KMS-11 (cell line): Measurements from ENCODE around the gene PLCB4.

ENCODE experiments used
- H2AFZ ChIP-seq: fragments of 200-600 bp; sonication (generic); 2 replicates; pipeline ENCODE4 v1.6.1; 2016; ENCODE audit warnings: antibody characterized with exemption, mixed run types, low read depth
- H3K27ac ChIP-seq: fragments of 200-600 bp; sonication (generic); 2 replicates; pipeline ENCODE4 v1.6.1; 2016; ENCODE audit warnings: mild to moderate bottlenecking, mixed run types
- H3K27me3 ChIP-seq: fragments of 200-600 bp; sonication (generic); 2 replicates; pipeline ENCODE4 v1.6.1; 2017; ENCODE audit warnings: mild to moderate bottlenecking, low read depth, mixed run types, moderate library complexity; ENCODE audit not compliant: insufficient read depth
- H3K36me3 ChIP-seq: fragments of 200-600 bp; sonication (generic); 2 replicates; pipeline ENCODE4 v1.6.1; 2017; ENCODE audit warnings: mild to moderate bottlenecking, mixed run types; ENCODE audit not compliant: insufficient read depth
- H3K4me1 ChIP-seq: fragments of 200-600 bp; sonication (generic); 2 replicates; pipeline ENCODE4 v1.6.1; 2016; ENCODE audit warnings: mild to moderate bottlenecking, low read depth, mixed run types; ENCODE audit not compliant: poor library complexity, severe bottlenecking
- H3K4me2 ChIP-seq: fragments of 200-600 bp; sonication (generic); 2 replicates; pipeline ENCODE4 v1.7.0; 2016; ENCODE audit warnings: mild to moderate bottlenecking, mixed run types
- H3K4me3 ChIP-seq: fragments of 200-600 bp; sonication (generic); IDR thresholded peaks from 2 replicates; pipeline ENCODE4 v1.6.1; 2017; ENCODE audit warnings: low read depth, low read length, mixed read lengths; ENCODE audit not compliant: insufficient read depth
- H3K79me2 ChIP-seq: fragments of 200-600 bp; sonication (generic); 2 replicates; pipeline ENCODE4 v1.6.1; 2016; ENCODE audit warnings: low read depth, mixed run types; ENCODE audit not compliant: insufficient read depth
- H3K9ac ChIP-seq: fragments of 200-600 bp; sonication (generic); 2 replicates; pipeline ENCODE4 v1.6.1; 2016; ENCODE audit warnings: mild to moderate bottlenecking, mixed run types
- H4K20me1 ChIP-seq: fragments of 200-600 bp; sonication (generic); 2 replicates; pipeline ENCODE4 v1.6.1; 2016; ENCODE audit warnings: mild to moderate bottlenecking, mixed run types; ENCODE audit not compliant: insufficient read depth
- TF ChIP-seq, protein P1 (sequence below): fragments of 200-600 bp; sonication (generic); conservative IDR thresholded peaks from 2 replicates; pipeline ENCODE4 v1.6.1; 2017; ENCODE audit warnings: low read depth, mild to moderate bottlenecking, antibody characterized with exemption, low read length, moderate library complexity, mixed read lengths

PLCB4 gene

DNA sequence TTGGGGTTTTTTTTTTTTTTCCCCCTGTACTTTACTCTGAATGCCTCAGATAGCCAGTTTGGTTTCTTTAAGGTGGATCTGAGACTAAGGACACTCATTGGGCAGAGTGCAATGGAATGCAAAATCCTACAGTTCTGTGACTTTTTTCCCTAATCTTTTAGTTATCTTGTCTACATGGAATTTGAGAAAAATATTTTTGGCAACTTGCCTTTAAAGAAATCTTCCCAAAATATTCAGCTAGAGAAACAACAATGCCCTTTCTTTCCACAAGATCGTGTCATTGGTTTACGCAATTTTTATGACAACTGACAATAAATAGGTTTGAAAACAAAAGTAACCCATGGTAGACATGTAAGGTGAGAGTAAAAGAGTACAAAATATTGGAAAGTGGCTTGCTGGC lies 273.8 kb downstream of the PLCB4 start:
- no peaks in the 10 kb centered on the region for H4K20me1 ChIP-seq
- H3K27me3 ChIP-seq: no peaks in the 10 kb centered on the region
- no peak overlapping the region for H3K9ac ChIP-seq
- TF ChIP-seq, protein P1, sequence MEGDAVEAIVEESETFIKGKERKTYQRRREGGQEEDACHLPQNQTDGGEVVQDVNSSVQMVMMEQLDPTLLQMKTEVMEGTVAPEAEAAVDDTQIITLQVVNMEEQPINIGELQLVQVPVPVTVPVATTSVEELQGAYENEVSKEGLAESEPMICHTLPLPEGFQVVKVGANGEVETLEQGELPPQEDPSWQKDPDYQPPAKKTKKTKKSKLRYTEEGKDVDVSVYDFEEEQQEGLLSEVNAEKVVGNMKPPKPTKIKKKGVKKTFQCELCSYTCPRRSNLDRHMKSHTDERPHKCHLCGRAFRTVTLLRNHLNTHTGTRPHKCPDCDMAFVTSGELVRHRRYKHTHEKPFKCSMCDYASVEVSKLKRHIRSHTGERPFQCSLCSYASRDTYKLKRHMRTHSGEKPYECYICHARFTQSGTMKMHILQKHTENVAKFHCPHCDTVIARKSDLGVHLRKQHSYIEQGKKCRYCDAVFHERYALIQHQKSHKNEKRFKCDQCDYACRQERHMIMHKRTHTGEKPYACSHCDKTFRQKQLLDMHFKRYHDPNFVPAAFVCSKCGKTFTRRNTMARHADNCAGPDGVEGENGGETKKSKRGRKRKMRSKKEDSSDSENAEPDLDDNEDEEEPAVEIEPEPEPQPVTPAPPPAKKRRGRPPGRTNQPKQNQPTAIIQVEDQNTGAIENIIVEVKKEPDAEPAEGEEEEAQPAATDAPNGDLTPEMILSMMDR: no peak
- H3K4me2 ChIP-seq: no peak overlapping the region
- no peaks in the 10 kb centered on the region for H3K79me2 ChIP-seq
- H3K4me3 ChIP-seq: no peak overlapping the region
- no peak overlapping the region for H2AFZ ChIP-seq
- H3K4me1 ChIP-seq: no peaks in the 10 kb centered on the region
- H3K27ac ChIP-seq: no peak overlapping the region
- H3K36me3 ChIP-seq: no peaks in the 10 kb centered on the region

- no peaks in the 10 kb centered on the region for H3K36me3 ChIP-seq
- no peaks in the 10 kb centered on the region for H4K20me1 ChIP-seq
- H3K27ac ChIP-seq: no peak overlapping the region
- H2AFZ ChIP-seq: no peak overlapping the region
- H3K9ac ChIP-seq: no peak overlapping the region
- no peaks in the 10 kb centered on the region for H3K79me2 ChIP-seq
- H3K4me2 ChIP-seq: no peak overlapping the region
- TF ChIP-seq, protein P1: no peak
- H3K4me3 ChIP-seq: no peak overlapping the region
- H3K27me3 ChIP-seq: no peaks in the 10 kb centered on the region
- H3K4me1 ChIP-seq: peaks cover 6% of the 10 kb centered on the region
Observed at GRCh38 chr20:9344083-9344920, 275.4 kb downstream of the PLCB4 start.

DNA sequence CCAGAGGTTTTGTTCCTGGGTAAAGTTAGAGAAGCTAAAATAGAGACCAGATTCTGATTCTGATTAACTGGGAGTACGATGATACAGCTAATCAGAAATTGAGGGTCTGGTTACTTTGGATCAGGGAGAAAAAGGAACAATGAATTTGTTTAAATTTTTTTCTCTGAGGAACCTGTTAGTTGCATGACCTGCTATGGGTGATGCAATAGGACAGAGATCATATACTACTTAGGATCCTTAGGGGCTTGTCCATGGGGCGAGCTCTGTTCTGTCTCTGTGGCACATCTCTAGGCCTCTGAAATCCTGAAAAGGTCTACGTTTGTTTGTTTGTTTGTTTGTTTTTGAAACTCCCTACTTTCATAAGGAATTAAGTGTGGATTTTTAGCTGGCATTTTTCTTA lies 279.4 kb downstream of the PLCB4 start:
- H3K4me3 ChIP-seq: no peak overlapping the region
- H4K20me1 ChIP-seq: no peaks in the 10 kb centered on the region
- no peaks in the 10 kb centered on the region for H3K36me3 ChIP-seq
- no peak overlapping the region for H3K27ac ChIP-seq
- no peak overlapping the region for H2AFZ ChIP-seq
- no peaks in the 10 kb centered on the region for H3K27me3 ChIP-seq
- peaks cover 12% of the 10 kb centered on the region for H3K4me1 ChIP-seq
- TF ChIP-seq, protein P1: no peak
- no peak overlapping the region for H3K9ac ChIP-seq
- H3K79me2 ChIP-seq: no peaks in the 10 kb centered on the region
- H3K4me2 ChIP-seq: no peak overlapping the region

- no peak overlapping the region for H3K9ac ChIP-seq
- H3K4me3 ChIP-seq: no peak overlapping the region
- H3K27me3 ChIP-seq: no peaks in the 10 kb centered on the region
- H3K79me2 ChIP-seq: no peaks in the 10 kb centered on the region
- TF ChIP-seq, protein P1: no peak
- no peaks in the 10 kb centered on the region for H4K20me1 ChIP-seq
- H3K4me2 ChIP-seq: no peak overlapping the region
- no peak overlapping the region for H3K27ac ChIP-seq
- no peaks in the 10 kb centered on the region for H3K36me3 ChIP-seq
- H3K4me1 ChIP-seq: peaks cover 12% of the 10 kb centered on the region
- no peak overlapping the region for H2AFZ ChIP-seq
Observed at GRCh38 chr20:9348747-9349146, 279.9 kb downstream of the PLCB4 start.
